Parathyroid adenoma (tissue), 2 donors: Measurements from ENCODE around the gene DEDD2.

ENCODE experiments used
- H2AFZ ChIP-seq: fragments of 300-600 bp; sonication (generic); one replicate; pipeline ENCODE4 v1.7.0; 2017; ENCODE audit warnings: antibody characterized with exemption, mild to moderate bottlenecking
- H3K27ac ChIP-seq: fragments of 300-600 bp; sonication (generic); one replicate; pipeline ENCODE4 v1.7.0; 2017
- H3K27me3 ChIP-seq: fragments of 300-600 bp; sonication (generic); one replicate; pipeline ENCODE4 v1.7.0; 2017; ENCODE audit warnings: low read length; ENCODE audit not compliant: control insufficient read depth, insufficient read depth
- H3K36me3 ChIP-seq: fragments of 300-600 bp; sonication (generic); one replicate; pipeline ENCODE4 v1.7.0; 2017; ENCODE audit warnings: low read length; ENCODE audit not compliant: control insufficient read depth, insufficient read depth
- H3K4me1 ChIP-seq: fragments of 300-600 bp; sonication (generic); one replicate; pipeline ENCODE4 v1.7.0; 2017; ENCODE audit warnings: control low read depth
- H3K4me2 ChIP-seq: fragments of 300-600 bp; sonication (generic); one replicate; pipeline ENCODE4 v1.7.0; 2017; ENCODE audit warnings: low read length
- H3K4me3 ChIP-seq: fragments of 300-600 bp; sonication (generic); one replicate; pipeline ENCODE4 v1.7.0; 2017; ENCODE audit warnings: low read depth, low read length
- H3K79me2 ChIP-seq: fragments of 300-600 bp; sonication (generic); one replicate; pipeline ENCODE4 v1.7.0; 2017; ENCODE audit warnings: control low read depth
- H3K9ac ChIP-seq: fragments of 300-600 bp; sonication (generic); one replicate; pipeline ENCODE4 v1.7.0; 2017; ENCODE audit warnings: mild to moderate bottlenecking
- H3K9me3 ChIP-seq: fragments of 300-600 bp; sonication (generic); one replicate; pipeline ENCODE4 v1.7.0; 2017; ENCODE audit warnings: low read length; ENCODE audit not compliant: control insufficient read depth
- CTCF ChIP-seq: fragments of 300-600 bp; sonication (generic); IDR thresholded peaks from one replicate; pipeline ENCODE4 v1.7.0; 2017; ENCODE audit warnings: antibody characterized with exemption, mild to moderate bottlenecking
- donor health status: primary hyperparathyroidism.

DEDD2 gene

GRCh38 chr19:42245231-42245630 lies 27.8 kb upstream of the DEDD2 start:
- Histone ChIP-seq H3K4me1 (peaks cover 6% of the 10 kb centered on the region), H3K36me3 (no peaks in the 10 kb centered on the region), H3K4me3 (peak overlapping the region; percentile 71), H3K27me3 (no peaks in the 10 kb centered on the region), H3K9me3 (no peaks in the 10 kb centered on the region), H3K79me2 (peaks cover 18% of the 10 kb centered on the region), H3K4me2 (peak overlapping the region; percentile 36), H3K9ac (no peak overlapping the region), H3K27ac (peak overlapping the region; percentile 87), H2AFZ (peak overlapping the region; percentile 80)
- no peak for TF ChIP-seq CTCF

- Histone ChIP-seq H3K4me1 (peaks cover 6% of the 10 kb centered on the region), H3K27ac (peak overlapping the region; percentile 87), H2AFZ (peak overlapping the region; percentile 80), H3K9me3 (no peaks in the 10 kb centered on the region), H3K36me3 (no peaks in the 10 kb centered on the region), H3K4me2 (peak overlapping the region; percentile 76), H3K79me2 (peaks cover 23% of the 10 kb centered on the region), H3K9ac (no peak overlapping the region), H3K27me3 (no peaks in the 10 kb centered on the region), H3K4me3 (peak overlapping the region; percentile 71)
- peak; percentile 79 for TF ChIP-seq CTCF
These were observed 27.1 kb upstream of the DEDD2 start for GRCh38 chr19:42244347-42245220.

- TF ChIP-seq CTCF: no peak
- H3K27ac ChIP-seq: peak within 1 kb of the TSS; percentile 87
- H3K4me1 ChIP-seq: peaks cover 6% of the 10 kb centered on the region
- peak within 1 kb of the TSS; percentile 80 for H3K4me2 ChIP-seq
- peak within 1 kb of the TSS; percentile 74 for H3K4me3 ChIP-seq
- no peaks in the 10 kb centered on the region for H3K9me3 ChIP-seq
- no peaks in the 10 kb centered on the region for H3K27me3 ChIP-seq
- H3K36me3 ChIP-seq: no peaks in the 10 kb centered on the region
- peak within 1 kb of the TSS; percentile 80 for H2AFZ ChIP-seq
- peak within 1 kb of the TSS; percentile 68 for H3K9ac ChIP-seq
- peaks cover 31% of the 10 kb centered on the region for H3K79me2 ChIP-seq
These were observed 25.3 kb upstream of the DEDD2 start, which contains the start of gene GSK3A for GRCh38 chr19:42242512-42243409. Gene GSK3A (minus strand): TSS chr19:42242602. CDS start chr19:42242465, 137 bp downstream.

GRCh38 chr19:42242069-42242511 lies 24.6 kb upstream of the DEDD2 start:
- Histone ChIP-seq H3K4me1 (peaks cover 6% of the 10 kb centered on the region), H2AFZ (peak overlapping the region; percentile 59), H3K4me3 (peak overlapping the region; percentile 74), H3K27ac (peak overlapping the region; percentile 36), H3K36me3 (no peaks in the 10 kb centered on the region), H3K4me2 (peak overlapping the region; percentile 80), H3K9me3 (no peaks in the 10 kb centered on the region), H3K9ac (peak overlapping the region; percentile 68), H3K79me2 (peaks cover 31% of the 10 kb centered on the region), H3K27me3 (no peaks in the 10 kb centered on the region)
- no peak for TF ChIP-seq CTCF
